Measurements from ENCODE around the gene HNRNPAB.

HNRNPAB gene

GRCh38 chr5:178210686-178211085 lies 6.4 kb downstream of the HNRNPAB start:
- no peak overlapping the region for H3K4me3 ChIP-seq (ENCODE audit: control insufficient read depth, low read depth, low read length)
- no peak for TF ChIP-seq CTCF (IDR thresholded peaks at IDR 0.05; ENCODE audit: control insufficient read depth, insufficient read depth, low read depth, low read length, missing control alignments)
- DNase-seq (ENCODE audit: low read depth): no peak

GRCh38 chr5:178211095-178212048 lies 7.0 kb downstream of the HNRNPAB start:
- no peak for TF ChIP-seq CTCF (IDR thresholded peaks at IDR 0.05; ENCODE audit: control insufficient read depth, insufficient read depth, low read depth, low read length, missing control alignments)
- H3K4me3 ChIP-seq (ENCODE audit: control insufficient read depth, low read depth, low read length): no peak overlapping the region
- no peak for DNase-seq (ENCODE audit: low read depth)

DNA sequence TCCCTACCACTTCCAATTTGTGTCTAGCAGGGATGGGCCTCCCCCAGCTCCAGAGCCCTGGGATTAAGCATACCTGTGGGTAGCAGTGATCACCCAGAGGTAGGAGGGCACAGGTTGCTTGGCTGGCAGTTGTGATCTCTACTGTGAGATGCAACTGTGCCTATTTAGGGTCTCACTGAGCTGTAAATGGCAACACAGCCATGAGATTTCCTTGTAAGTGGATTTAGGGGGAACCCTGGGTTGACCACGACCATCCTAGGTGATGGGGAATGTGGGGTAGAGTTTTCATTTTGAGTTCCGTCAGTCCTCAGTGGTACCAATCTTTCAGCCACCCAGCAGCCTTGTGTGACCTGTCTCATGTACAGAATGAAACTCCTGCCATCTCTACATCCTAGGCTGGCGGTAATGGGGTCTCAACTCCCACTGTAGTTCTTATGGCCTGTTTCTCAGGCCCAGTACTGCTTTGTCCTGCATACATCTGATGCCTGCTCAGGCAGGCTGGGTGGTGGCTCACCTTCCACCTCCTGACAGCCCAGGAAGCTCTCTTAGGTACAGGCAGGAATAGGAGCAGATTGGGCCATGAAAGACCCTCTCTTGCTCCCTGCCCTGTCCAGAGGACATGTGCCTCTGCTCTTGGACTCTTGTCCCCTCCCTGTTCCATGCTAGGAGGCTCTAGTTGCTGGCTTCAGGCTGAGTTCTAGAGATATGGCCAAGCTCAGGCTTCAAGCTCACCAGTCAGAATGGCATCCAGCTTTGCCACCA lies 8.1 kb downstream of the HNRNPAB start:
- DNase-seq (ENCODE audit: low read depth): no peak
- TF ChIP-seq CTCF (IDR thresholded peaks at IDR 0.05; ENCODE audit: control insufficient read depth, insufficient read depth, low read depth, low read length, missing control alignments): no peak
- no peak overlapping the region for H3K4me3 ChIP-seq (ENCODE audit: control insufficient read depth, low read depth, low read length)

GRCh38 chr5:178213003-178213461 lies 8.7 kb downstream of the HNRNPAB start:
- no peak overlapping the region for H3K4me3 ChIP-seq (ENCODE audit: control insufficient read depth, low read depth, low read length)
- no peak for TF ChIP-seq CTCF (IDR thresholded peaks at IDR 0.05; ENCODE audit: control insufficient read depth, insufficient read depth, low read depth, low read length, missing control alignments)
- DNase-seq (ENCODE audit: low read depth): no peak

DNA sequence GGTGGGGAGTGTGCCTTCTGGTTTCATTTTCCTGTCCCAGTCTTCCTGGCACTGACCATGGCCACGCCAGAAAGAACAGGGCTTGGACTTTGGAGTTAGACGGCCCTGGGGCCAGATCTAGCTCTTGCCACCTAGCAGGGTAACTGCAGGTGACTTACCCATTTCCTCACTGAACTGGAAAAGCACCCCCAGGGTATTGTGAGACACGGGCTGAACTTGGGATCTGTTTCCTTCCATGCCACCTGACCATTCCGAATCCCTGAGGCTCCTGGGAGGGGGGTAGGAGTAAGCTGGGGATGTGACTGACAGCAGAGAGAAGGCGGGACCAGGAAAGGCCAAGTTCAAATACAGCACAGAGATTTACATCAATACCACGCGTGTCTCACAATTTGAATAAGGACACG lies 9.4 kb downstream of the HNRNPAB start:
- DNase-seq (ENCODE audit: low read depth): no peak
- no peak for TF ChIP-seq CTCF (IDR thresholded peaks at IDR 0.05; ENCODE audit: control insufficient read depth, insufficient read depth, low read depth, low read length, missing control alignments)
- H3K4me3 ChIP-seq (ENCODE audit: control insufficient read depth, low read depth, low read length): no peak overlapping the region

GRCh38 chr5:178214160-178214803 lies 9.9 kb downstream of the HNRNPAB start:
- no peak for TF ChIP-seq CTCF (IDR thresholded peaks at IDR 0.05; ENCODE audit: control insufficient read depth, insufficient read depth, low read depth, low read length, missing control alignments)
- DNase-seq (ENCODE audit: low read depth): no peak
- H3K4me3 ChIP-seq (ENCODE audit: control insufficient read depth, low read depth, low read length): no peak overlapping the region
